ENCODE results near the gene CBARP.

CBARP gene

DNA sequence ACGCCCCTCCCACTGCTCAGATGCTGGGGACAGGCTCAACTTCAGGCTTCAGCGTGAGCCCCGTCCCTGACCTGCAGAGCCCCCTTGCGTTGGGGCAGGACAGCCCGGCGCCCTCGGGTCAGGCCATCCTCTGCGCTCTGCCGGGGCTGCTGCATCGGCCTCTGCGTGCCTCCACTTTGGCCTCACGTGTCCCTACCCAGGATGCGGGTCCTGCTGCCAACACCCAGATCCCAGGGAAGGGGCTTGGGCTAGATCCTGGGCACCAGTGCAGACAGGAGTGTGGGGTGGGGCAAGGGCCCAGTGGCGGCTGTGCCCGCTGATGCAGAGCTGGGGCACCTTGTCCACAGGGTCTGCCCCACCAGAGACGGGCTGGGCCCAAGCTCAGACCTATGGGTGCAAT is 13.0 kb downstream of the CBARP start:
- no peak for TF ChIP-seq CTCF (IDR thresholded peaks at IDR 0.05; ENCODE audit: low read depth, low read length, missing control alignments)
- Histone ChIP-seq H3K27me3 (replicated peaks) (no peaks in the 10 kb centered on the region), H3K4me3 (ENCODE audit: low read depth, low read length) (no peak overlapping the region), H3K27ac (no peak overlapping the region), H3K36me3 (replicated peaks) (peaks cover 34% of the 10 kb centered on the region)
- in situ Hi-C loops (cut with HindIII; ENCODE audit: low pct_ligation_motif_present, low sequenced_read_pairs) = loop anchor here (25.0 kb wide), 1 partner anchor 113 kb away; the partner anchor contains the start of gene GPX4
- DNase-seq = no peak

DNA sequence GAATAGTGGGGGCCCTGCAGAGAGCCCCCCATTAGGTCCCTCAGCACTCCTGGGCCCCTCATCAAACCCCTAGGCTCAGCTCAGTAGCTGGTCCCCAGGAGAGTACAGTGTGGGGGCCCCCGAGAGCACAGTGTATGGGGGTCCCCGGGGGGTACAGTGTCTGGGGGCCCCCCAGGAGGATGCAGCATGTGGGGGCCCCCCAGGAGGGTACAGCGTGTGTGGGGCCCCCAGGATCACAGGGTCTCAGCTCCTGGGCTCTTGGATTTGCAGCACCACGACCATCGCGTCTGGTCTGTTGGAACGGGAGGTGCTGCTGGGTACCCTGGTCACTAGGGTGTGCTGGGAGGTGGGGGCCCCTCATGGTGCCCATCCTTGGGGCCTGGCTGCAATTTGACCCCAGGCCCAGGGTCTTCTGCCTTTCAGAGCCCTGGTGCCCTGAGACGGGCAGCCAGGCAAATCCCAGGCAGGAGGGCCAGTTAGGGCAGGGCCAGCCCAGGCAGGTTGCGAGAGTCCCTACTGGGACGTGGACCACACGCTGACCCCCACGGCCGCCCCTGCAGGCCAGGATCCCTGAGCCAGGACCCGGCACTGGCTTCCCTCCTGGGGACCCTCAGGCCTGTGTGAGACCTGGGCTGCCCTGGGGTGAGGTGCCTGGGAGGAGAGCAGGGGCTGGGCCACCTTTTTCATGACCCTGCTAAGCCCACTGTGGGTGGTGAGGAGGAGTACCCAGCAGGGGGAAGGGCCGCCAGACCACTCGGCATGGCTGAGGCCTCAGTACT is 13.6 kb downstream of the CBARP start:
- Histone ChIP-seq H3K4me3 (ENCODE audit: low read depth, low read length) (no peak overlapping the region), H3K27me3 (replicated peaks) (no peaks in the 10 kb centered on the region), H3K36me3 (replicated peaks) (peaks cover 34% of the 10 kb centered on the region), H3K27ac (no peak overlapping the region)
- no peak for DNase-seq
- no peak for TF ChIP-seq CTCF (IDR thresholded peaks at IDR 0.05; ENCODE audit: low read depth, low read length, missing control alignments)
- in situ Hi-C loops (cut with HindIII; ENCODE audit: low pct_ligation_motif_present, low sequenced_read_pairs) = no loop called here

GRCh38 chr19:1223018-1223855 is 14.6 kb downstream of the CBARP start:
- in situ Hi-C loops (cut with HindIII; ENCODE audit: low pct_ligation_motif_present, low sequenced_read_pairs) = no loop called here
- no peak for DNase-seq
- H3K36me3 ChIP-seq (replicated peaks) = peaks cover 32% of the 10 kb centered on the region
- no peaks in the 10 kb centered on the region for H3K27me3 ChIP-seq (replicated peaks)
- no peak overlapping the region for H3K27ac ChIP-seq
- TF ChIP-seq CTCF (IDR thresholded peaks at IDR 0.05; ENCODE audit: low read depth, low read length, missing control alignments) = peak; percentile 72
- no peak overlapping the region for H3K4me3 ChIP-seq (ENCODE audit: low read depth, low read length)

DNA sequence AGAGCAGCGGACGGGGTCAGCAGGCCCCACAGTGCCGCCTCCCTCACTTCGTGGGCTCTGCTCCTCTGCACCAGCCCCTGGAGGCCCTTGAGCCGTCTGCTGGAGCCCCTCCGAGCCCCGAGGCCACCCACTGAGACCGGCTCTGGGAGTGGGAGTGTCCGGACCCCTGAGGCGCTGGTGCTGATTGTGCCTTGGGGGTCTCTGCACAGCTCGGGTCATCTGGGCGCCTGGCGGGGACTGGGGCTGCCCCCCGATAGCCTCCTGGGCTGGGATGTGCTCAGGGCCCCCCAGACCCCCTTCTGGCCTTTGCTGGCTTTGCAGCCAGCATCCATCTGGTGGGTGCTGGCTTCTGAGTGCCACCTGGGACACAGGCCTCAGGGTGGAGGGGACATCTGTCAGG is 15.4 kb downstream of the CBARP start:
- no peak overlapping the region for H3K27ac ChIP-seq
- no peak overlapping the region for H3K4me3 ChIP-seq (ENCODE audit: low read depth, low read length)
- in situ Hi-C loops (cut with HindIII; ENCODE audit: low pct_ligation_motif_present, low sequenced_read_pairs) = no loop called here
- H3K27me3 ChIP-seq (replicated peaks) = no peaks in the 10 kb centered on the region
- DNase-seq = no peak
- TF ChIP-seq CTCF (IDR thresholded peaks at IDR 0.05; ENCODE audit: low read depth, low read length, missing control alignments) = peak; percentile 48
- peaks cover 25% of the 10 kb centered on the region for H3K36me3 ChIP-seq (replicated peaks)

- no peak for DNase-seq
- peaks cover 20% of the 10 kb centered on the region for H3K36me3 ChIP-seq (replicated peaks)
- no peaks in the 10 kb centered on the region for H3K27me3 ChIP-seq (replicated peaks)
- in situ Hi-C loops (cut with HindIII; ENCODE audit: low pct_ligation_motif_present, low sequenced_read_pairs) = no loop called here
- no peak overlapping the region for H3K27ac ChIP-seq
- H3K4me3 ChIP-seq (ENCODE audit: low read depth, low read length) = no peak overlapping the region
- no peak for TF ChIP-seq CTCF (IDR thresholded peaks at IDR 0.05; ENCODE audit: low read depth, low read length, missing control alignments)
Observed at GRCh38 chr19:1221904-1222255, 15.9 kb downstream of the CBARP start.
